Measurements from ENCODE around the gene TSPAN18.

Gene TSPAN18, protein sequence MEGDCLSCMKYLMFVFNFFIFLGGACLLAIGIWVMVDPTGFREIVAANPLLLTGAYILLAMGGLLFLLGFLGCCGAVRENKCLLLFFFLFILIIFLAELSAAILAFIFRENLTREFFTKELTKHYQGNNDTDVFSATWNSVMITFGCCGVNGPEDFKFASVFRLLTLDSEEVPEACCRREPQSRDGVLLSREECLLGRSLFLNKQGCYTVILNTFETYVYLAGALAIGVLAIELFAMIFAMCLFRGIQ

DNA sequence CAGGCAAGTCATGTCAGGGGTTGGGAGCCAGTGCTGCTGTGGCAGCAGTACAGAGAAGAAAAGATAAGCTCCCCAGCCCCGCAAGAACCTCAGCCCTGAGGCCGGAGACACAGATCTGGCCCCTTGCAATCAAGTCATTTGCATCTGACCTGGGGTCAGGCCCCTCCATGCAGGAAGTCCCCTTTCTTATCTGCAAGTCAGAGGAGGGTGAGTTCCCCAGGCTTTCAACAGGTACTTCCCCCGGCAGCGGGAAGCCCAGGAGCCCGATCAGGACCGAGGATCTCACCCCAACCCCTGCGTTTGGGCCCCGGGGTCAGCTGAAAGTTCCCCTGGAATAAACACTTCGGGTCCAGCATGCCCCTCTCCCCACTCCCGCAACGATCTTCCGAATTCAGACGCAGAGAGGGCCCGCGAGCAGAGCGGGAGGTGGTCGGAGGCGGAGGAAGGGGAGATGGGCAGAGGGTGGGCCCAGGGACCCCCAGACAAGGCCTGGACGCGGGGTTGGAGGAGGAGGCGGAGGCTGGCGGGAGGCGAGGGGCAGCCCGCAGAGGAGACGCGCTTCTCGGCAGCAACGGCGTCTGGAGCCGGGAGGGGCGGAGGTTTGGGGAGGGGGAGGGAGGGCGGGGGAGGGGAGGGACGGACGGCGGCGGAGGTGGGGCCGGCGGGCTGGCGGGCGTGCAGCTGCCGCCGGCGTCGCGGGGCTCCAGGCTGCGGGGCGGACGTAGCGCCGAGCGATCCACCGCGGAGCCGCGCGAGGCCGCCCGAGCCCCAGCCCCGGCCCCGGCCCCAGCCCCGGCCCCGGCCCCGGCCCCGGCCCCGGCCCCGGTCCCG, at the start of gene TSPAN18:
TSPAN18 (plus strand) TSS at position 680 of the 831 bp plus-strand sequence. CDS start 179,455 bp downstream, outside the sequence.
- peak; percentile 11 to 16 for DNase-seq

DNA sequence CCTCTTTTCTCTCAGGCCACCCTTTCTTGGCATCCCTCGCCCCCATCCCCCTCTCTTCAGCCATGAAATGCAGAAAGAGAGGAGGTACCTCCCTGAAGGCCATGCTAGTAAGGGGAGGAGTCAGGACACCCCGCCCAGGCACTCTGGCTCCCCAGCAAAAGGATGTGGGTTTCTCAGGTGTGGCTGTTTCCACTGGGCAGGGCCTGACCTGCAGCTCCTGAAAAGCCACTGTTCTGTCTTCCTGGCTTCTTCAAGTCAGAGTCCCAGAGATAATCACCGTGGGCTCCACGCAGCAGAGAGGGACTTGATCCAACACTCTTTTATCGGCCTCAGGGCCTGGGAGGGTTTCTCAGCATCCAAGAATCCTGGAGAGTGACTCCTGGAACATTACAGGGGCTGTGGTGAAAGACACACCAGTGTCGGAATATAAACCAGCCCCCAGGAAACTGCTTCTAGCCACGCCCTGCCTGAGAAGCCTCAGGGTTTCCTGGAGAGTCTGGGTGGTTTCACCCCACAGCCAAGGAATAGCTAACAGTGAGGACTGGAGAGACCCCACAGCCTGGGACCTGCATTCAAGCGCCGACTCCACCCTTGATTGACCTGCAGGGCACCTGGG, 45.7 kb upstream of the TSPAN18 start:
- DNase-seq = peak; percentile 16 to 23

DNA sequence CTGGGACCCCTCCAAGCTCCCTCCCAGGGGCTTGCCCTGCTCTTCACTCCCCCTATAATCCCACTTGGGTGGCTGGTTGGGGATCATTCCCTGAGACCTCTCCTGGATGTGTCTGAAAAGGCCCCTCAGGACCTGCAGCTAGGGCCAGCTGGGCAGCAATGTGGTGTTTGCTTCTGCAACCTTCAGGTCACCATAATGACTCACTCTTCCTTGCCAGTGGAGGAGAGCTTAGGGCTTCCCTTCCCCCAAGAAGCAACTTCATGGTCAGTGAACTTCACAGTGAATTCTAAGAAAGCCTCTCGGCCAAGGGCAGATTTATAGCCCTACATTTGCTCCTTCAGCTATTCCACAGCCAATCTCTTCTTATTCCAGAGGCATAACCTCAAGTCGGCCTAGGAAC, 45.1 kb upstream of the TSPAN18 start:
- DNase-seq = no peak

DNA sequence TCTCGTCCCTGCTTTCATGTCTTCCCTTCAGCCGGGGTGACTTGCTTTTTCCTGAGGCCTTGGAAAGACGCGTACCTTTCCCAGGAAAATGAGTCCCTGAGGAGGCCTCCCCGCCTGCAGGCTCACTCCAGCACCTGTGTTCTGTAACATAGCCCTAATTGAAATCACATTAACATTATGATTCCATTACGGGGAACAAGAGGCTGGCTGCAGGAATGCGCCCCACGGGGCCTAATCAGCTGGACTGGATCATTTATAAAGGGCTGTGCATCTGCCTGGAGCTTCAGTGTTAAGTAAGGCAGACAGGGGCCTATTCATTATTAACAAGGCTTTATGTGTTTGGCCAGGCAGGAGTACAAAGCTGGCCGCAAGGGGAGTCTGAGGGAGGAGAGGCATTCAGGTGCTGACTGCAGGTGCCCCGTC, 41.9 kb upstream of the TSPAN18 start:
- DNase-seq = no peak

DNA sequence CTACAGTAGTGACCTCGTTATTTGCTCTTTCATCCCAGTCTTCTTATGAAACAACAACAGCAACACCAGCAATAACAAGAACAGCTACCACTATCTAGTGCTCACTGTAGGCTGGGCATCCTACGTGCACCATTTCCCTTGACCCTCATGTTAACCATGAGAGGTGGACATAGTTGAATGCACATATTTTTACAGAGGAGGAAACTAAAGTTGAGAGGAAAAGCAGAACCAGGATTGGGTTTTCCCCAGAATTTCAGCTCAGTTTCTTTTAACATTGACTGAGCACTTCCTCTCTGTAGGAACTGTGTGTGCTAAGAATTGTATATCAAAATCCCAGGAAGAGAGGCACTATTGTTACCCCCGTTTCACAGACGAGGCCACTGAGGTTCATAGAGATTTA, 39.4 kb upstream of the TSPAN18 start:
- DNase-seq = no peak

DNA sequence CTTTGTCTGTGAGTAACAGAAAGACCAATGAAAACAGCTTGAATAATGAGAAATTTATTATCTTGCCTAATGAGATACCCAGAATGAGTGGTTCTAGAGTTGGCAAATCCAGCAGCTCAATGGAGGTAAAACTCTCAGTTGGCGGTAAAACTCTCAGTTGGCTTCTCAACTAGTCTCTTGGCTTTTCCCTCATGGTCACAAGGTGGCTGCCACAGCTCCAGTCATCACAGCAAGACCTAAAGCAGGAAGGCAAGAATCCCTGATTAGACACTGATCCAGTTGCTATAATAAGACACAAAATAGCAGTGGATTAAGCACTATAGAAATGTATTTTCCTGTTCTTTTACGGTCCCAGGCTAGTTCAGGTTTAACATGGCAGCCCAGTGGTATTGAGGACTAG, 37.5 kb upstream of the TSPAN18 start:
- DNase-seq = no peak

DNA sequence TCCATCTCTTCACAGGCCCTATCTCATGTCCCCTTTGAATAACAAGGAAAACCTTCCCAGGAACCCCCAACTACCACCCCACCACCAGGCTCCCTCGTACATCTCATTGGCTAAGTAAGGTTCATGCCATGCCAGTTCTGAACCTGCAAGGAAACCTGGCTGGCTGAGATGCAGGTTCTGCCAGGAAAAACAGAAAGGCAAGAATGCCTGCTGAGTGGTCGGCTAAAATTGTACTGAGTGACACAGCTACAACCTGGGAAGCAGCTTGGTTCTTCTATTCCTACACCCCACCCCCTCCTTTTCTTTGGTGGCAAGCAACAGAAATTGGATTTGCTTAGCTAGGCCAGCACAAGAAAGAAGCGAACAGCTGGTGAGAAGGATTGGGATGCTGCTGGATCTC, 36.1 kb upstream of the TSPAN18 start:
- DNase-seq = no peak

DNA sequence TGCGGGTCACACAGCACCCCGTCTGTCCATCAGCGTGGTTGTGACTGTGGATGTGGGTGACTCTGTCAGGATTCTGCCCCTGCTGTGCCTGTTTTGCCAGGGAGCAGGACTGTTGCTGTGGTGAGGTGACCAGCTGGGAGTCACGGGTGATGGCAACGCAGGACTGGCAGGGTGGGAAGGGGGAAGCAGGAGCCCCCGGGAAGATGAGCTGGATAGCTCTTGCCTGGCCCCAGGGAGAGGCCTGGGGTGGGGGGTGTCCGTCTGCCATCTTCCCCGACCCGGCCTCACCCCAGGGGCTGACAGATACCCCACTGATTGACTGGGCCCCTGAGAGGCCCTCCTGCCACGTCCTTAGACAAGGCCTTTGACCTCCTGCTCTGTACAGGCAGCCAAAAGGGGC, 34.3 kb upstream of the TSPAN18 start:
- DNase-seq = no peak

DNA sequence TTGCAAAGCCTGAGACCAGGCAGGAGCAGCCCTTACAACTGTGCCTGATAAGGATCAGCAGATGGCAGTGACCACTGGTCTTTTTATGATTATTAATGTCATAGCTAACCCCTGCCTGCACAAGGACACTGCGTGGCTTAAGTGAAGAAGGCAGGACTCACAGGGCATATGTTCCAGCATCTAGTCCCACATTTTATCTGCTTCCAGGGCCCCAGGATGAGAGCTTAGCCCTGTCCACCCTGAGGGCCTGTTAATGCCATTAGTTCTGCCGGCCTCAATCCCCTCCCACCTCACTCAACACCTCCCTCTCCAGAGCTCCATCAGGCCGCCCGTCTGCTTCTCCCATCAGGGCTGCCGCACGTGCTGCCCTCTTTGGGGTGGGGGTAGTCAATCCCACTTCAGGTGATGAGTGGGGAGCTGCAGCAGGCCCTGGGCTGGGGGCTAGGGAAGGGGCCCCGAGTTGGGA, 33.1 kb upstream of the TSPAN18 start:
- DNase-seq = no peak

DNA sequence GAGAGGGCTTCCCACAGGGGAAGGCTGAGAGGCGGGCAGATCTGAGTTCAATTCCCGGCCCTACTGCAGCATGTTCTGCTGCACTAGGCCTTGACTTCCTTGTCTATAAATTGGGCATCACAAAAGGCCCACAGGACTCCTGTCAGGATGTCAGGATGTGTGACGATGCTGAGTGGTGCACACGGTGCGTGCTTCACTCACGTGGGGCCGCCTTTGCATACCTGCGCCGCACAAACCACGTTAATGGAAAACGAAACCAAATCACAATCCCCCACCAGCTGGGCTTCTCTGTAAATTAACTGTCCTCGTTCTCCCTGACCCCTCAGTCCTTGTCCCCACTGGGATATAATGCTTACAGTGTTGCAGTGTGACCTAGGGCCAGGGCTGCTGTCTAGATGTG, 32.3 kb upstream of the TSPAN18 start:
- no peak for DNase-seq

DNA sequence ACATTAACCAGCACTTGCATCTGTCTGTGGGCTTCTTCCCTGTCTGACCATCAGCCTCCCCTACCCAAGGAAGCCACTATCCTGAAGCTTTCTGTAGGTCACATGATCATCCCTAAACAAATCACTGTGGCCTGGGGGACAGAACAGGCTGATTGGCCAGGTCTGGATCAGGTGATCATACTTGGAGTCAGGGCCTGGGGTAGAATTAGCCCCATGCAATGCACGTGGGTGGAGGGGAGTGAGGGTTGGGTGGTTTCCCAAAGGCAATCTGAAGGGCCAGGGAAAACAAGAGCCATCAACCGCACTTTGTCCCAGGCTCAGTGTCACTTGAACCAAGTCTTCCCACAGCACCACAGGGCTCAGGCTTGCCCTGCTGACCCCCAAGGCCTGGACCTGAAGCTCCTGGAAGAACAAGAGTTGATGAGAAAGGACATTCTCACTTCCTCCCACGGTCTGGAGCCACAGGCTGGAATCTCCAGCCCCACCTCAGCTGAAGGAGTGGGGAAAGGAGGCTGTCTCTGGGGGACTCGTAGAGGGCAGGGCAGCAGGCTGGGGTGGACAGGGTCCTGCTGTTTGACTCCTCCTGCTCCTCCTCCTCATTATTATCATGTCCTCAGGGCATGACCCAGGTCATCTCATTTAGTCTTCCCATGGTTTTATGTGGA, 31.5 kb upstream of the TSPAN18 start:
- DNase-seq = no peak

DNA sequence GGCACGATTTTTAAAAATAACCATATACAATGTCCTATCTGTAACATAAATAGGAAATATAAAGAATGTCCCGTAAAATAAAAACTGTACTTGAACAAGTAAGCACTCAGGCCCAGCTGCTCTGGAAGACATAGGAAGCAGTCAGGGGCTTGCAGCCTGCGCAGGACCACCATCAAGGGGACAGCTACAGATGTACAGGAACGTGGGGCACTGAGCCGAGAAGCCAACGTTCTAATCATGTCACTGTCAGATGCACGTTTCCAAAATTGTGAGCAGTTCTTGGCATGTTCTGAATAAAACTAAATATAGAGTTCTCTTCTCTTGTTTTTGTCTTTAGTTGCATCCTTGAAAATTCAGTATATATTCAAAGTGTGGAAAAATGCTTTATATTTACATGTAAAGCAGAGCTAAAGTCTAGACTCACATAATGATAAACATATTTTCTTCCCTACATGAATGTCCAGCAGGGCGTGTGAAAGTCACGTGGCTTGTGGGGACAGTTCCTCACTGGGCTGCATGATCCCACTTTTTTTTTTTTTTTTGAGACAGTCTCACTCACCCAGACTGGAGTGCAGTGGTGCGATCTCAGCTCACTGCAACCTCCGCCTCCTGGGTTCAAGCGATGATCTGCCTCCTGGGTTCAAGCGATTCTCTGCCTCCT, 28.4 kb upstream of the TSPAN18 start:
- no peak for DNase-seq

DNA sequence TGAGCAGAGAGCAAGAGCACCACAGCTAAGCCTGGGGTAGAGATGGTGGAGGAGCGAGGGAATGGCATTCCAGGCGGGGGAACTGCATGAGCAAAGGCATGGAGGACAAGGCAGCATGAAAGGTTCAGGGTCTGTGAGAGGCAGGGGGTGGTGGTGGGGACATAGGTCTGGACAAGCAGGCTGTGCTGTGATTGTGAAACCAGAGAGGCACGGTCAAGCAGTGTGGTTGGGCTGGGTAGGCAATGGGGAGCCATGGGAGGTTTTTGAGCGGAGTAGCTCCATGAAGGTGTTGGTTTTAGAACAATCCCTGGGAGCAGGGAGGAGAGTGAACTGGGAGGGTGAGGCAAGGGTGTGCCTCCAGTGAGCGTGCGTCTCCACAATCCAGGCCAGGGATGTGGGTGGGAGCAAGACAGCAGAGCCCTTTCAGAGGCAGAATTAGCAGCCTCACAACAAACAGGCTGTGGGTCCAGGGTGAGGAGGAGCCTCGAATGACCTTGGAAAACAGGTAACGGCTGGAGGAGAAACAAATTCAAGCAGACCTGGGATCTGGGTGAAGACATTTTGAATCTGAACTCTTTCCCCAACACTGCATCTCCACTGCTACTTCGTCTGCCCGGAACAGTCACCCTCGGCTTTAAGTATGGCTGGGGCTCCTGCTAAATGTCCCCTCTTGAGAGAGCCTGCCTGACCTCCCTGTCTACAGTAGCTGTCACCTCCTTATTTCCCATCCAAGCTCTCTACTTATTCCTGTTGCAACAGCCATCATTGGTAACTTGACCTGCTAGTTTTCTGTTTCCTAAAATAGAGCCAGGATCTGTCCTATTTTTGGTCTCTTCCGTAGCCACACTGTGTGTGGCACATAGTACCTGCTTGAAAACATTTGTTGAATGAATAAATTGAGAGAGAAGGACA, 27.0 kb upstream of the TSPAN18 start:
- no peak for DNase-seq

DNA sequence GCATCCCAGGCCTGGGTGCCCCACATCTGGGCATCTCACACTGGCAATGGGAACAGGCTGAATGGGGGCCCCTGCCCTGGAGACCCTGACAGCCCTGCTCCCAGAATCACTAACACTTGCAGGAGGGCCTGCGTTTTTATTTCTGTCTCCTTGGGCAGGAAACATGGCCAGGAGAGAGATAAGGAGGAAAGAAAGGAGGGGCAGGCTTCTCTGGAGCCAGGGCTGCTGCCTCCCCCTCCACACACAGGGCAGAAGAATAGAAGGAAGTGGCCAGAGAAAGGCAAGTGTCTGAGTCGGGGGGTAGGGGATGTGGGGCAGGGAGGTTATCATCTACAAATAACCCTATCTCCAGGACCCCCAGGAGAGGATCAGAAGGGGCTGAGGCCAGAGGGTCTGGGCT, 25.5 kb upstream of the TSPAN18 start:
- DNase-seq = no peak

DNA sequence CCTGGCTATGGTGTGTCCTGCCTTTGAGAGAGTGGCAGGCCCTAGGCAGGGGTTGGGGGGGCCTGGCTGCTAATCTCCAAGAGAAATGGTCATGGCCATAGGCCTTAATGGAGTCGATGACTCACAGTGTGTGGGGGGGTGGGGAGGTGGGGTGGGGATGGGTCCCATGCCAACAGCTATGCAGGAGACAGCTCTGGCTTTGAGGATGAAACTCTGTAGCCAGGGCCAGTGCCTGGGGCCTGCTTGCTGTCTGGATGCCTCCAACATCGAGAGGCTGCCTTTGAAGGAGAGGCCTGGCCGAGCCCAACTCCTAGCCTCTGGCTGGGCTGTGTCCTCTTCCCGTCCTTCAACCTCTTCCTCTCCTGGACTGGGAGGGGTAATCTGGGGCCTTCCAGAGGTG, 23.9 kb upstream of the TSPAN18 start:
- no peak for DNase-seq

DNA sequence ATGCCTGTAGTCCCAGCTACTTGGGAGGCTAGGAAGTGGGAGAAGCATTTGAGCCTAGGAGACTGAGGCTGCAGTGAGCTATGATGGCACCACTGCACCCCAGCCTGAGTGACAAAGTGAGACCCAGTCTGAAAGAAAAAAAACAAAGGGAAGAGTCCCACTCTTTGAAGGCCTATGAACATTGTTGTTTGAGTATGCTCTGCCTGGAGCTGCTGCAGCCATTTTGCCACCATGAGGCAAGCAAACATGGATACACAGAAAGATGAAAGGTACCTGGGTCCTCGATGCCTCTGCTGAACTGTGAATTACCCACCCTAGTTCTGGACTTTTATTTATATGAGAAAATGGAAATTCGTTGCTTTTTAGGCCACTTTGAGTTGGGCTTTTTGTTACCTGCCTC, 19.7 kb upstream of the TSPAN18 start:
- DNase-seq = no peak

DNA sequence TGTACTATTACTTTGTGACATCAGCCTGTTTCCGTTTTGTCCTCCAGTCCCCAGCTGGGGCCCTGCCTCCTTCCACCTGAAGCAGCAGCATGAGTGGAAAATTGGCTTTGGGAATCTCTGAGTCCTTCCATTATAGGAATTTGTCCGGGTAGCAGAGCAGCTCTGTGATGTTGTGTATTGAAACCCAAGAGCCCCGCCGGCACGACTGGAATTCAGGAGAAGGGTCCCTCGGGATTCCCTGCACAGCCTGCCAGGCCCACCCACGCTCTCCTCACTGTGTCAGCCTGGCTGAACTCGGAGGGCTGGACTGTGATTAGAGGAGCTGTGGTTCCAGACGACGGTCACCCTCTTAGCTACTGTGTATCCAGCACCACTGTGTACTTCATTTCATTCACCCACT, 18.8 kb upstream of the TSPAN18 start:
- DNase-seq = no peak

DNA sequence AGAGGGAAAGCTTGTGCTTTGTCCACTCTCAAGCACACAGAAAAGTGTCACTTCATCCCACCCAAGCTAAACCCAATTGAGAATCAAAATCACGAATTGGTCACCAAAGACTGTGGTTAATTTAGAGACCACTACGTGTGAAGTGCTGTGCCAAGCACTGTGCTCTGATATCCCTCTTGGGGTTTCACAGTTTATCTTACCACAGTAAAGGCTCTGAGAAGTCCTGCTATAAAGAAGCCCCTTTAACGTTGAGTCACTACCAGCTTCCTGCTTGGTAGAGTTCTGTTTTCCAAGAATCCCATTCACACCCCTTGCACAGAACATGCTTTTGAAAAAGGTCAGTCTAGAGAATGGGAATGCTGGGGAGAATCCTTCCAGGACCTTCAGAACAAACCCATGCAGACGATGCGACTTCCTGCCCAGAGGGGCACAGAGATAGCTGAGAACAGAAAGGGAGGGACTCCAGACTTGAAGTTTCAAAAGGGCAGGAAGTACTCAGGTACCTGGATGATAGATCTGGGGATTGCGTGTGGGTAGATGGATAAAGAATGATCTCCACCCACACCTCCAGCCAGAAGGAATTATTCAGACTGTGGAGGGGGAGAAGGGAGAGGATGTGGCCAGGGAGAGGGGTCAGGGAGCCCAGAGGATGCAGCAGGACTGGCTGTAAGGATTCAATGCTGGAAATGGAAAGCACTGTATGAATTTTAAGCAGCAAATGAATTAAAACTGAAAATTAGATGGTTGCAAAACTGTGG, 18.1 kb upstream of the TSPAN18 start:
- no peak for DNase-seq

DNA sequence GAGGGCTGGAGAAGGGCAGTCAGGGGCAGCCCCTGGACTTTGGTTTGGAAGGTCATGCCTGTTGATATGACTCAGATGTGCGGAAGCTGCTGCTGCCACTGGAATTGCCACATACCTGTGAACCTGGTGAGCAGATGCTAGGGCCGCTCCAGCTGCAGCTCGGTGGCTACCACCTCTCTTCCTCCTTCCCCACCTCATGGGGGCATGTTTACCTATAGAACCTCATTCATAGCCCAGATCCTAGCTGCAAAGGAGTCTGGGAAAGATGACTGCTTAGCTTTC, 17.5 kb upstream of the TSPAN18 start:
- no peak for DNase-seq

DNA sequence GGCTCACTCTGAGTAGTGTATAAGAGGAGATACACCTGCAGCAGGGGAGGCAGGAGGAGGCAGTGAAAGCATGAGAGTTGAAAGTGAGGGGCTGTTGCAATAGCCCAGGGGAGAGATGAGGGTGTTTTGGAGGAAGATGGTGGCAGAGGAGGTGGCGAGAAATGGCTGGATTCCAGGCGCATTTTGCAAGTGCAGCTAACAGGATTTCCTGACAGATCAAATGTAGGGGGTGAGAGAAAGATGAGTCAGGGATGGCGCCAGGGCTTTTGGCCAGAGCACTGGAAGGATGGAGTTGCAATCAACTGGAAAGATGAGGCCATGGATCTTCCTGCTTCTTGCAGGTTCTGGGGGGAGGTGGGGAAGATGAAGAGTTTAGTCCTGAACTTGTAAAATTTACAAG, 16.8 kb upstream of the TSPAN18 start:
- no peak for DNase-seq

DNA sequence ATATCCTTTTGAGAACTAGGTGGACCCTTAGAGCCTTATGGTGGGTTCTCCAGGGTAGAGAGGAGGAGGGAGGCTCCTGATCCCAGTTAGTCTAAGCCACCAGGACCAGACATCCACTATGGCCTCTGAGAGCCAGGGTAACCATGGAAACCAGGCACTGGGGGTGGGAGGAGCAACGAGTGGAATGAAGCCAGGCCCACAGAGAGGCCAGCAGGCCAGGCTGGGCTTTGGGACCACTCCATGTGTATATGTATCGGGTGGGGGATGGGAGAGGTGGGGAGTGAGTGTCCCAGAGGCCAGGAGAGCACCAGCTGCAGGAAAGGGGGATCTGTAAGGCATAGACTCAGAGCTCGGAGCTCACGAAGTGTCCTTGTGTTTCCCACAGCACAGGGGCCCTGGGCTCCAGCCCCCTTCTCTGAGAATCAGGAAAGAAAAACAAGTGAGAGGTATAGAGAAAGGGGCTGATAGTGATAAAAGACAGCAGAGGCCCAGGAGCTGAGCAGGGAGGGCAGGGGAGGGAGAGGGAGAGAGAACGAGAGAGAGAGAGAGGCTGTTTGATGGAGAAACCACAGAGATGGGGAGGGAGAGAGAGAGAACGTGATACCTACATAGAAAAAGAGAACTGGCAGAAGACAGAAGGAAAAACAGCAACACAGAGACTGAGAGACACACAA, 15.5 kb upstream of the TSPAN18 start:
- no peak for DNase-seq
